ENCODE data around the gene ZDHHC4.

DNA sequence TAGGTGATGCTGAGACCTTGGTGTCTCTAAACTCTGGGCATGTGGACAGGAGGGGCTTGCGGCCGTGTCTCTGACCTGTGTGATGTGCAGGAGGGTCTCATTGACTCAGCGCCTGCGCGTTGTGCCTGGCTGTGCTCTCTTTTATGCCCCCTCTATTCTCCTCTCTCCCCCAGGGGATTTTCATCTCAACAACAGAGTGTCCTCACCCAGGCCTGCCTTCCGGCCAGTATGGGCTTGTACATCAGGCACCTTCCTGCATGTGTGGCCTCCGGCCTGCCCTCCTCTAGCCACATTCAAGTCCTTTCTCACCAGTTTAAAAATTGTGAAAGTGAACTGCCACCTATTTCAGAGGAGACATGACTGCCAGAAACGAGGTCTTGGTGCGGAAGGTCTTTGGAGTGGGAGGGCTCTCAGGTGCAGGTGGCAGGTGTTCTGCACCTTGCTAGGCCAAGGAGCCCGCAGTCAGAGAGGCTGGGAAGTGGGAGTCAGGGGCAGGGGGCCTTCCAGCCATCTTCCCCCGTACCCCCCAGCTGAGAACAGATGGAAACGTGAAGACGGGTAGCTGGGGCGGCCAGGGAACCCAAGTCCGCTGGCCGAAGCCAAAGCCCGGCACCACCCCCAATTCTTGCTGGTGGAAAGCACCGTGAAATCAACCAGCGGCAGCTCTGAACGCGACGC lies 12.0 kb downstream of the ZDHHC4 start:
- TF ChIP-seq, protein P1, sequence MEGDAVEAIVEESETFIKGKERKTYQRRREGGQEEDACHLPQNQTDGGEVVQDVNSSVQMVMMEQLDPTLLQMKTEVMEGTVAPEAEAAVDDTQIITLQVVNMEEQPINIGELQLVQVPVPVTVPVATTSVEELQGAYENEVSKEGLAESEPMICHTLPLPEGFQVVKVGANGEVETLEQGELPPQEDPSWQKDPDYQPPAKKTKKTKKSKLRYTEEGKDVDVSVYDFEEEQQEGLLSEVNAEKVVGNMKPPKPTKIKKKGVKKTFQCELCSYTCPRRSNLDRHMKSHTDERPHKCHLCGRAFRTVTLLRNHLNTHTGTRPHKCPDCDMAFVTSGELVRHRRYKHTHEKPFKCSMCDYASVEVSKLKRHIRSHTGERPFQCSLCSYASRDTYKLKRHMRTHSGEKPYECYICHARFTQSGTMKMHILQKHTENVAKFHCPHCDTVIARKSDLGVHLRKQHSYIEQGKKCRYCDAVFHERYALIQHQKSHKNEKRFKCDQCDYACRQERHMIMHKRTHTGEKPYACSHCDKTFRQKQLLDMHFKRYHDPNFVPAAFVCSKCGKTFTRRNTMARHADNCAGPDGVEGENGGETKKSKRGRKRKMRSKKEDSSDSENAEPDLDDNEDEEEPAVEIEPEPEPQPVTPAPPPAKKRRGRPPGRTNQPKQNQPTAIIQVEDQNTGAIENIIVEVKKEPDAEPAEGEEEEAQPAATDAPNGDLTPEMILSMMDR (IDR thresholded peaks at IDR 0.05) = no peak
- TF ChIP-seq POLR2A (IDR thresholded peaks at IDR 0.05) (no peak), POLR2AphosphoS5 (IDR thresholded peaks at IDR 0.05) (no peak), EP300 (IDR thresholded peaks at IDR 0.05; ENCODE audit: low read depth) (no peak)

Data from transverse colon (tissue), 4 donors.